ENCODE results near the gene FABP2. TPM values are rescaled to one million over a fixed set of nuclear protein-coding genes. Genes with fewer than 3 reads are reported as not detected.
"Not testable (repeated sequence)": the region's sequence is repeated elsewhere in the genome, so short reads cannot be mapped to it uniquely, and the experiment has no call there.

Gene FABP2
- not detected for total RNA-seq

DNA sequence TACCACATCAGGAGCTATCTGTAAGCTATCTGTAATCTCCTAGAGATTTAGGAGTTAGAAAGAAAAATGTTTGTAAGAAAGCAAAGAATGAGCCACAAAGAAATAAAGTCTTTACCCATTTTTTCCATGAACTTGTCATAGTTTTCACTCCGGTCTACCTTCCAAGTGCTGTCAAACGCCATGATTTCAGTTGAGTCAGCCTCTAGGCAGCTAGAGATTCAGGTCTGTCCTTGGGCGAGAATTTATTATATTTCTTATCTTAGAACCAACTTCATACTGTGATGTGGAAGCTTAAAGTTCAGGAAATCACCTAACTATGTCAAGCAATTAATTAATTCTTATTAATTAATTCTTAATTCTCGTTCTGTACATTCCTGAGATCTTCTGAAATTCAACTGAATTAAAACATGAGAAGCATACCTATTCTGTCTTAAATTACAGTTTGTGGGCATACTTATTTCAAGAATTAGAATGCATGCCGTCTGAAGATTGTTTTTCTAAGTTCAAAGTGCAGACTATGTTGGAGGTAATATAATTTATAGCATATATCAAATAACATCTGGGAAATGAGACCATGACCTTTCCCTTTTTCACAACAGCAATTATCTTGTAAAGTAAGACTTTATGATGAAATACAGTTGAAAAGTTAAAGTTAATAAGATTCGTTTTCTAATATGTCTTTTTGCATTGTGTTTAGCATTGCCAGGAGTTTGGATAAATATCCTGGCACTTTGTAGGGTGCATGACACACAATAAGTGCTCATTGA, at the start of gene FABP2:
TSS of gene FABP2 (minus strand) at position 218 of the 767 bp plus-strand sequence. CDS start at position 182, 36 bp downstream.
- Mint-ChIP-seq H3K9me3 (no peaks in the 10 kb centered on the region), H3K36me3 (no peaks in the 10 kb centered on the region), H3K27ac (no peak within 1 kb of the TSS)
- DNase-seq (ENCODE audit: low spot score in 2 of 2) (no peak), ATAC-seq (no peak)

DNA sequence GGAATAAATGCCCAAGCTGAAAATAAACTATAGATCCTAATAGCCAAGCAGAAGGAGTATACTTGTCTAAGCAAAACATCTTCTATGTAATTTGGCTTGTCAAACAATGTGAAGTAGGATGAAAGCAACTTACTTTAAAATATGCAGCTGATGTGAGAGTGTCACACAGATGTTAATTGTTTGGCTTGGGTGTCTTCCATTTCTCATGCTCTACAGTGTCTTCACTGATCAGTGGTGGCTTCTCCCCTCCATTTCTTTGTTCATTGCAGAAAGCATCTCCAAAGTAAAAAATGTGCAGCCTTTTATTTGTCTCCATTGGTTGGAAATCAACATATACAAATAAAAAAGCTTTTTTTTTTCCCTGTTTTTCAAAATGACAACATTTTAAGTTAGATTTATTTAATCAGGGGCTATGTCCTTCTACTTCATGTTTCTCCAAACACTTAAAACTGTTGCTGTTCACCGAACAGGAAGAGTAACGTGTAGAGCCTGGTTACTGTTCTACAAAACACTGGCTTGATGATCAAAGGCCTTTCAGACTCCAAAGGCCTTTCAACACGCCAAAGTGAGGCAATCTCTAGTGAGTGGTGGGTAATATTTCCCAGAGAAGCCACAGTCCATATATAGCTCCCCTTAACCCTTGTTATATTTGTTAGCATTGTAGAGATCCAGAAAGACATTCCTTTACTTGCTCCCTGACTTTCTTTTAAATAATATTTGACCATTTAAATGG, 49.2 kb upstream of the FABP2 start:
- DNase-seq (ENCODE audit: low spot score in 2 of 2); H3K9me3 Mint-ChIP-seq; H3K36me3 Mint-ChIP-seq: not testable (repeated sequence)
- ATAC-seq = peak in 1 of 2 donors; percentile 44
- peak overlapping the region; percentile 6 to 70 for H3K27ac Mint-ChIP-seq

DNA sequence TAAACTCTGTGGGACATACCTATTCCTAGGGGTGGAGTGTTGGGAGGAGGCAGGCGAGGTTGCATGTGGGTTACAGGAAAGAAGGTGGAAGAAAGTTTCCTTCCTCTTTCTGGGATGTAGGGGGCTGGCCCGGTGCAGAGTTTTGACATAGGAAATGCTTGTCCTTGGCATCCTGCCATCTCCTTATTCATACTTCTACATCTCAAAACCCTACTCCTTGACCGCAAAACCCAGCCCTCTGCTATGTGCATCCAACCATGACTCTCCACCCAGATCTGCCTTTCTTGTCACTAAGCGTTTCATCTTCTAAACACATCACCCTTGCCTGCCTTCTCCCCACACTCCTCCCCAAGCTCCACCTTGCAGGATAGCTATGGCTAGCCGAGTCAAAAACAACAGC, 48.5 kb upstream of the FABP2 start:
- H3K27ac Mint-ChIP-seq = peak overlapping the region in 1 of 2 donors; percentile 37
- peak; percentile 98 to 99 for ATAC-seq

DNA sequence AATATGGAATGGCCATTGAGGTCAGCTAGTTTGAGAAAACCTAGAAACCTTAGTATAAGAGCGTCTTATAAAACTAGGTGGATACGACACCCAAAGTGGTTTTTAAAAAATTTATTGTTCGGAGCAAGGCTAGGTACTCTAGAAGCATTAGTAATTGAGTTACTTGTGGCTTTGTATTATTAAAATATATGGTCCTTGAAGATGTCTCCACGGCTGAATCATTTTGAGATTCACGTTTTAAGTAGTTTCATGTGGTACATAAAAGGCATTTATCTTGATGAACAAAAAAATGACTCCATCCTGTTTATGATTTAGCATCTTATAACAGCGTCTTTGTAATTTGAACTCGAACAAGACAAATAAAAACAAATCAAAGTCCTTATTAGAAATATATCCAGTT, 44.9 kb upstream of the FABP2 start:
- H3K27ac Mint-ChIP-seq; H3K9me3 Mint-ChIP-seq; H3K36me3 Mint-ChIP-seq; ATAC-seq; DNase-seq (ENCODE audit: low spot score in 2 of 2): not testable (repeated sequence)

More for the DNA sequence above, 48.5 kb upstream of the FABP2 start:
- H3K36me3 Mint-ChIP-seq, H3K9me3 Mint-ChIP-seq: not testable (repeated sequence)
- DNase-seq (ENCODE audit: low spot score in 2 of 2) = peak in 1 of 2 donors; percentile 71

DNA sequence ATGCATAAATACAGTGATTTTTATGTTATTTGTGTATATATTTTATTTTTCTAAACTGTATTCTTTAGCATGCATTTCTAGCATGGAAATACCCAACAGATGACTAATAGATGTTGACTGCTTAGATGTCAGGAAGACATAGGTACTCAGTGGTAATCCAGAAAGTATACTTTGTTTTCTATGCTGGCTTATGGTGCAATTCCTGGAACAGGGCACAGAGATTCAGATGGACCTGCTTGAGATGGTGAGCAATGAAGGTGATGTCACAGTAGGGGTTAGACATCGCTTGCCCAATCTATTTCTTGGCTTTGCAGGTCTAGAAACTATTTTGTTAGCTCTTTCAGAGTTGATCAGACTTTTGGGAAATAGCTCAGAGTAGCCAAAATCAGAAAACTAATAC, 42.3 kb upstream of the FABP2 start:
- not testable (repeated sequence) for DNase-seq (ENCODE audit: low spot score in 2 of 2)

DNA sequence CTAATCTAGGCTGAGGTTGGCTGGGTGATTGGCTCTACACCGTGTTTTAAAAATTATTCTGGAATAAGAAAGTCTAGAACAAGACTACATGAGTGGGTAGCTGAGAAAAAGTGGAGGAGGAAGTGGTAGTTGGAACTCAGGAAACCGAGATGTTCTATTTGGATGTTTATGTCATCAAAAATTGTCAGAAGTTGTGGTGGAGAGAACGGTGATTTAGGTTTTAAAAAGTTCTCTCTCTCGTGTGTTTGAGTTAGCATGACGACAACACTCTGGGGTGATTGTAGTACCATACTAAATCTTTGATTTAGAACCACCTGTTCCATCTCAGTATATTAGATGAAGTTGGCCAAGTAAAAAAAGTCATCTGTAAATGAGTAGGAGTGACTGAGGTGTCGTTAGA, 41.4 kb upstream of the FABP2 start:
- H3K9me3 Mint-ChIP-seq; H3K36me3 Mint-ChIP-seq; H3K27ac Mint-ChIP-seq; DNase-seq (ENCODE audit: low spot score in 2 of 2): not testable (repeated sequence)
- peak in 1 of 2 donors; percentile 34 for ATAC-seq

More for the DNA sequence above, 42.3 kb upstream of the FABP2 start:
- ATAC-seq = peak; percentile 36 to 86
- not testable (repeated sequence) for H3K27ac Mint-ChIP-seq, H3K9me3 Mint-ChIP-seq, H3K36me3 Mint-ChIP-seq

DNA sequence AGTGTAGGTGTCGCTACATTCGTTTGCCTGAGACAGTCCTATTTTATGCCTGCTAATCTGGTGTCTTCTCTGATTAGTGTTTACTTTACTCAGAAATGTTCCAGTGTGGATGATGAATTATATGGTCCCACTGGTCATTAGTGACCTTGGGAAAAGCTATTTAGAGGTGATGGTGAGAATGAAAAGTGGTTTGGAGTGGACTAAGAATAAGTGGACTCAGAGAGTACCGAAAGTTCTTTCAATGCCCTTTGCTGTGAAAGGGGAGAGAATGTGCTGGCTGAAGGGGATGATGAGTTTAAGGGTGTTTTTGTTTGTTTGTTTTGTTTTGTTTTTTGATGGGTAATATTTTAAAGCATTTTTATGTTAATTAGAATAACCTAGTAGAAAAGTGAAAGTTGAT, 40.5 kb upstream of the FABP2 start:
- H3K27ac Mint-ChIP-seq; H3K36me3 Mint-ChIP-seq; ATAC-seq; H3K9me3 Mint-ChIP-seq; DNase-seq (ENCODE audit: low spot score in 2 of 2): not testable (repeated sequence)

DNA sequence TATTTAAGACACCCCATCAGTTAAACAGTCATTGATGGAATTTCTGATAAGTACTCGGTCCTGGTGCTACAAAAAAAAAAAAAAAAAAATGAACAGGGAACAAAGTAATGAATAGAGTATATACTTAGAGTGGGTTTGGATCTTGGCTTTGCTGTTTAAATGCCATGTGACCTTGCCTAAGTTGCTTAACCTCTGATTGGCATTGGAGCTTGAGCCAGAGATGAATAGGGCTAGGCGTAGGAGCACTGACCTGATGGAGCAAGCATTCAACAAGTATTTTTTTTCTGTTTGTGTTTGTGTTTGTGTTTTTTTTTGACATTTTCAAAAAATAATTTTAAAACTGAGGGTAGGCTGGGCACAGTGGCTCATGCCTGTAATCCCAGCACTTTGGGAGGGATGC, 37.9 kb upstream of the FABP2 start:
- not testable (repeated sequence) for H3K36me3 Mint-ChIP-seq; H3K9me3 Mint-ChIP-seq; DNase-seq (ENCODE audit: low spot score in 2 of 2); ATAC-seq; H3K27ac Mint-ChIP-seq

DNA sequence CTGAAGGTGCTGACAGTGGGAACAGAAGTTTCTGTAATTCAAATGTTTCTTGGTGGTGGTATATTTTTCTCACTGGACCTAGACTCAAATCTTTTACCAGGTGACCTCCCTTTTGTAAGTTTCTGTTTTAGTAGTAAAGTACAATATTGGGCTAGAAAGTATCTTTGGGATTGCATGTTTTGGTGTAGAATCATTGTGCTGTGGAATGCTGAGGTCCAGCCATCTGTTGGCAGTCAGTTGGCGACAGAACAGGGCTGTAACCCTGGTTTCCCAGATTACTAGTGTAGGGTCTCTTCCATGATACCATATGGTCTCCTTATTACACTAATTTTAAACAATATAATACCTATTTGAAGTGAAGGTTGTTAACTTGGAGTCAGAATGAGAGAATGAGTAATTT, 34.9 kb upstream of the FABP2 start:
- not testable (repeated sequence) for H3K27ac Mint-ChIP-seq; H3K9me3 Mint-ChIP-seq; H3K36me3 Mint-ChIP-seq; ATAC-seq; DNase-seq (ENCODE audit: low spot score in 2 of 2)

DNA sequence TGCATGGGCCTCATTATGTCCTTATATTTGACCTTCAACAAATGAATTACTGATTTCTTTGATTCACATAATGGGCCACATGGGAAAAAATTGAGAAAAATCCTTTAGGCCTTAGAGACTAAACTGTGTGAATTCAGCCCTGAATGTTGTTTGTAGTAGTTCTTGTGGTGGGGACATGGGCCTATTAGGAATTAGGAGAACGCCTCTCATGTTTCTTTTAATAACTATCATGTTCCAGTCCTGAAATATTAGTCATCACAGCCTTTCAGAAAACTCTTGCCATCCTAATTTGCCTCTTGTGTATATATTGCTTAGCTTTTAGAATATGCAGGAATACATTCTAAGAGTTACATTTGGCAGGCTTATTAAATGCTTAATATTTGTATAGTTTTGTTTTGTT, 34.1 kb upstream of the FABP2 start:
- H3K36me3 Mint-ChIP-seq; H3K9me3 Mint-ChIP-seq; ATAC-seq; H3K27ac Mint-ChIP-seq; DNase-seq (ENCODE audit: low spot score in 2 of 2): not testable (repeated sequence)

DNA sequence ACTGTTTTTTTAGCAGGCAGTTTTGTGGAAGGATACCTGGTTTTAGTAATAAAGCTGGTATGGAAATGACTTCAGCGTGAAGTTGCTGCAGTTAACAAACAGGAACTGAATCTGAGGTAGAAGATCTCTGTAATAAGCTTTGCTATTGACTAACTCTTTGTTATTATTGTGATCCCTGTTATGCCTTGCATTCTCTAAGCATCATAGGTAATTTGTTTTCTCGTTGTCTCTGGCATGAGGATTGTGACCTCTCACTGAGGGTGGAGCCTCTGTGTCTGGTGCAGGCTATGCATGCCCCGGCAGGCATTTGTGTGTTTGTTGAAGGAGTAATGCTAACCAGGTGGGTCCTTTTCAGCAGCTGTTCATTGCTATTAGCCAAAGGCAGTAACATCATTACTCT, 31.4 kb upstream of the FABP2 start:
- not testable (repeated sequence) for H3K36me3 Mint-ChIP-seq, H3K27ac Mint-ChIP-seq

DNA sequence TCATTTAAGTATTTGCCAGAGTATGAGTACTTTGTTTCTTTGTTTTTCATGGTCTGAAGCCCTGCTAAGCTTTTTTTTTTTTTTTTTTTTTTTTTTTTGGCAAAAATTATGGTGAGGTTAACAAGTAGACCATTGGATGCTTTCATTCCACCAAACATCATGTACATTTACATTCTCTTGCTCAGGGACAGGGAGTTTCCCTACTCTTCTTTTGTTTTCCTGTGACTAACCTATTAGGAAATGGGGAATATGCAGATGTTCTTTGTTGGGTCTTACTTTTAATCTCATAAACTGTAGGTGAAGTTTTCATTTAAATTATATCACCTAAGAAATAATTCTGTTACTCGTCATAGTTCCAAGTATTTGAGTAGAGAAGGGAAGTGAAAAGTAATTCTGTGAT, 26.2 kb upstream of the FABP2 start:
- H3K36me3 Mint-ChIP-seq; DNase-seq (ENCODE audit: low spot score in 2 of 2); H3K27ac Mint-ChIP-seq; H3K9me3 Mint-ChIP-seq: not testable (repeated sequence)
- ATAC-seq = peak; percentile 76 to 93

More for the DNA sequence above, 31.4 kb upstream of the FABP2 start:
- not testable (repeated sequence) for H3K9me3 Mint-ChIP-seq; ATAC-seq; DNase-seq (ENCODE audit: low spot score in 2 of 2)

DNA sequence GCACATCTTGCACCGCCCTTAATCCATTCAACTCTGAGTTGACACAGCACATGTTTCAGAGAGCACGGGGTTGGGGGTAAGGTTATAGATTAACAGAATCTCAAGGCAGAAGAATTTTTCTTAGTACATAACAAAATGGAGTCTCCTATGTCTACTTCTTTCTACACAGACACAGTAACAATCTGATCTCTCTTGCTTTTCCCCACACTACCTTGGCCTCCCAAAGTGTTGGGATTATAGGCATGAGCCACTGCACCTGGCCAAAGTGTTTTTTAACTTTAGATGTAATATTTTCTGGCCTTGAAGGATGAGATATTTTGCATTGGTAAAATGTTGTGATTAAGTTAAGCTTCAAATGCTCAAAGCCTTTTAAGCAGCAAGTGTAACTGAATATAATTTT, 21.4 kb upstream of the FABP2 start:
- DNase-seq (ENCODE audit: low spot score in 2 of 2); H3K36me3 Mint-ChIP-seq; H3K9me3 Mint-ChIP-seq; H3K27ac Mint-ChIP-seq; ATAC-seq: not testable (repeated sequence)

DNA sequence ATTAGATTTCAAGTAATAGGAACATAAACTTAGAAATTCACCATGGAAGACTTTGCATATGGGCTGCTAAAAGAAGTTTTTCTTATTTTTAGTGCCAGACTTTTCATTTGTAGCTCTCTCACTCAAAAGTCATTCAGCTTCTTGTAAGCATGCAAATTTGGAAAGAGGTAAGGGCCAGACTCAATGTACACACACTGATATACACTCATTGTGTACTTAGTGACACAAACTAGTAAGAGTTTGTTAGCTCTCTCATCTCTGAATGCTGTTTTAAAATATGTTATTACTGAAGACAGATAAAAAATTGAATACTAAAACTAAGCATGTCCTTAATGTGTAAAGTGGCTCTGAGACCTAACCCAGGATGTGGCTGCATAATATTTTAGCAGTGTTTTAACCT, 18.0 kb upstream of the FABP2 start:
- not testable (repeated sequence) for ATAC-seq; H3K9me3 Mint-ChIP-seq; H3K27ac Mint-ChIP-seq; H3K36me3 Mint-ChIP-seq; DNase-seq (ENCODE audit: low spot score in 2 of 2)

DNA sequence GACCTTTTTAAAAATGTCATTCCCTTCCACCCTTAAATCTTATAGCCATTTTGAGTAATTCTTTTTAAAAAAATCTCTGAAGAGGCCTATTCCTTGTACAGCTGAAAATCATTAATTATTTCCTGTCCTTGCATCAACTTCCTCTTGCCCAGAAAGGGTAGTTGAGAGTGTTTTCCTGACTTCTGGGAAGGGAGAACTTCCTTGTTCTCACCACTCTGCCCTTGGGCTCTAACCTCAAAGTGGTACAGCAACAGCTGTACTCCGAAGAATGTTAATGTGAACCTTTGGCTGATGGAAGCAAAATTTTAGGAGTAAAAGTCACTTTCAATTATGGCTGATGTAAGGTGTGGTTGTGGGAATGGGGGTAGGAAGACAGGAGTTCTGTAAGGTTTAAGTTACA, 15.1 kb upstream of the FABP2 start:
- DNase-seq (ENCODE audit: low spot score in 2 of 2) = no peak
- H3K36me3 Mint-ChIP-seq = no peaks in the 10 kb centered on the region

DNA sequence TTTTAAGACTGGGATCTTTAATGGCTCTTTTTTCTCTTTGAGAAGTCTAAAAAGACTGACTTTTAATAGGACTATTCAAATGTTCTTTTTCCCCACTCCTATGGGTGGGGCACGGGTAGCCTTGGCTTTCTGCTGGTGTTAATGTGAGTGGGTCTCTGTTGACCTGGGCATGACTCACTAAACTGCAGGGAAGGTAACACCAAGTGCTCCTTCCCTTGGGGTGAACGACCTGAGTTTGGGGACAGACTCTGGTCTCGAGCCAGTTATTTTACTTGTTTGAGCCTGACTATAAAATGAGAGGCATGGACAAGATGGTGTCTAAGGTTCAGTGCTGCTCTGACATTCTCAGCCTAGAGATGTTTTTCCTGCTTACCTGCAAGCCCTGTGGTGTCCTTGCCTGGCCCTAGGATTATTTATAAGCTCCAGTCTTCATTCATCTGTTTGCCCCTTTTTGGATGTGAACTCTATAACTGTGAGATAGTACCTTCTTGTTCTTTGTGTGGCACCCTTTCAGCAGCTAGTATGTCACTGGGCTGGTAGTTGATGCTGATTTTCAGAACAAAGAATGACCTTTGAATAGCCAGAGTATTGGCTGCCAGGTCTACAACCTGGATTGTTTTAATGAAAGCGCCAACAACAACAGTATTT, 14.5 kb upstream of the FABP2 start:
- H3K27ac Mint-ChIP-seq; H3K9me3 Mint-ChIP-seq; DNase-seq (ENCODE audit: low spot score in 2 of 2); ATAC-seq; H3K36me3 Mint-ChIP-seq: not testable (repeated sequence)

More for the DNA sequence above, 15.1 kb upstream of the FABP2 start:
- no peak for ATAC-seq
- Mint-ChIP-seq H3K27ac (no peak overlapping the region), H3K9me3 (no peaks in the 10 kb centered on the region)
